Stimulated activated CD8-positive, alpha-beta memory T cell treated with anti-CD3 and anti-CD28 coated beads, Interleukin-2, amount 100 ng/mL, for 1 hour (primary cell): Measurements from ENCODE around the gene NME7.

Experiments
- DNase-seq, 2 donors: peaks; one replicate each; pipeline ENCODE4 v3.0.0-alpha.2; 2020; ENCODE audit warnings: low read depth in 2 of 2

Gene NME7

GRCh38 chr1:169156580-169156979 is 211.0 kb downstream of the NME7 start:
- DNase-seq: no peak

- DNase-seq: no peak
These were observed 211.9 kb downstream of the NME7 start for GRCh38 chr1:169155675-169156074.

- DNase-seq: no peak
These were observed 216.2 kb downstream of the NME7 start for GRCh38 chr1:169151338-169151837.

GRCh38 chr1:169150641-169151337 is 216.8 kb downstream of the NME7 start:
- DNase-seq: no peak

- no peak for DNase-seq
These were observed 217.9 kb downstream of the NME7 start for GRCh38 chr1:169149555-169150286.

GRCh38 chr1:169148472-169149252 is 218.9 kb downstream of the NME7 start:
- DNase-seq: no peak

GRCh38 chr1:169146576-169147214 is 220.9 kb downstream of the NME7 start:
- no peak for DNase-seq

- DNase-seq: no peak
These were observed 222.5 kb downstream of the NME7 start for GRCh38 chr1:169144941-169145626.

- no peak for DNase-seq
These were observed 223.6 kb downstream of the NME7 start for GRCh38 chr1:169143984-169144383.

- no peak for DNase-seq
These were observed 224.3 kb downstream of the NME7 start for GRCh38 chr1:169143346-169143745.

GRCh38 chr1:169142129-169142528 is 225.5 kb downstream of the NME7 start:
- no peak for DNase-seq

GRCh38 chr1:169141356-169141755 is 226.2 kb downstream of the NME7 start:
- no peak for DNase-seq

- DNase-seq: no peak
These were observed 228.5 kb downstream of the NME7 start for GRCh38 chr1:169138866-169139670.

- no peak for DNase-seq
These were observed 230.2 kb downstream of the NME7 start for GRCh38 chr1:169137357-169137756.

GRCh38 chr1:169133801-169134502 is 233.6 kb downstream of the NME7 start:
- DNase-seq: no peak

GRCh38 chr1:169133228-169133576 is 234.4 kb downstream of the NME7 start:
- DNase-seq: no peak

- DNase-seq: no peak
These were observed 234.9 kb downstream of the NME7 start for GRCh38 chr1:169132512-169133227.

GRCh38 chr1:169130683-169131082 is 236.9 kb downstream of the NME7 start:
- no peak for DNase-seq

- DNase-seq: no peak
These were observed 238.3 kb downstream of the NME7 start for GRCh38 chr1:169129109-169129784.
